ENCODE data around the gene GJA10.
"Not testable (repeated sequence)": the region's sequence is repeated elsewhere in the genome, so short reads cannot be mapped to it uniquely, and the experiment has no call there.

GJA10 gene

GRCh38 chr6:89890845-89891528 lies 3.3 kb upstream of the GJA10 start:
- not testable (repeated sequence) for H3K4me1 ChIP-seq (ENCODE audit: insufficient read depth, low read length); H3K9ac ChIP-seq (ENCODE audit: low read depth, low read length); H3K36me3 ChIP-seq (ENCODE audit: insufficient read depth, low read length); H3K9me3 ChIP-seq (ENCODE audit: control insufficient read depth, insufficient read depth, low read length)

- peaks cover 13% of the 10 kb centered on the region for H3K4me1 ChIP-seq (ENCODE audit: insufficient read depth, low read length)
- not testable (repeated sequence) for H3K36me3 ChIP-seq (ENCODE audit: insufficient read depth, low read length); H3K9me3 ChIP-seq (ENCODE audit: control insufficient read depth, insufficient read depth, low read length); H3K9ac ChIP-seq (ENCODE audit: low read depth, low read length)
Observed at GRCh38 chr6:89892577-89892976, 1.7 kb upstream of the GJA10 start.

- Histone ChIP-seq H3K4me1 (ENCODE audit: insufficient read depth, low read length) (peaks cover 13% of the 10 kb centered on the region), H3K9me3 (ENCODE audit: control insufficient read depth, insufficient read depth, low read length) (no peaks in the 10 kb centered on the region), H3K9ac (ENCODE audit: low read depth, low read length) (no peak overlapping the region), H3K36me3 (ENCODE audit: insufficient read depth, low read length) (no peaks in the 10 kb centered on the region)
Observed at GRCh38 chr6:89895276-89895874, 1.1 kb downstream of the GJA10 start.

GRCh38 chr6:89910001-89910901 lies 16.0 kb downstream of the GJA10 start:
- not testable (repeated sequence) for H3K9ac ChIP-seq (ENCODE audit: low read depth, low read length); H3K4me1 ChIP-seq (ENCODE audit: insufficient read depth, low read length); H3K36me3 ChIP-seq (ENCODE audit: insufficient read depth, low read length); H3K9me3 ChIP-seq (ENCODE audit: control insufficient read depth, insufficient read depth, low read length)

- Histone ChIP-seq H3K9me3 (ENCODE audit: control insufficient read depth, insufficient read depth, low read length) (no peaks in the 10 kb centered on the region; the same call in 1 of the 2 replicates), H3K36me3 (ENCODE audit: insufficient read depth, low read length) (no peaks in the 10 kb centered on the region), H3K4me1 (ENCODE audit: insufficient read depth, low read length) (peaks cover 3% of the 10 kb centered on the region; the same call in 1 of the 2 replicates), H3K9ac (ENCODE audit: low read depth, low read length) (peak overlapping the region; percentile 23; the same call in 1 of the 2 replicates)
Observed at GRCh38 chr6:89910902-89911240, 16.6 kb downstream of the GJA10 start.

GRCh38 chr6:89916136-89916920 lies 22.1 kb downstream of the GJA10 start:
- no peak overlapping the region for H3K9ac ChIP-seq (ENCODE audit: low read depth, low read length)
- no peaks in the 10 kb centered on the region; the same call in 1 of the 2 replicates for H3K4me1 ChIP-seq (ENCODE audit: insufficient read depth, low read length)
- no peaks in the 10 kb centered on the region for H3K9me3 ChIP-seq (ENCODE audit: control insufficient read depth, insufficient read depth, low read length)
- no peaks in the 10 kb centered on the region for H3K36me3 ChIP-seq (ENCODE audit: insufficient read depth, low read length)

- no peaks in the 10 kb centered on the region for H3K36me3 ChIP-seq (ENCODE audit: insufficient read depth, low read length)
- H3K9me3 ChIP-seq (ENCODE audit: control insufficient read depth, insufficient read depth, low read length): no peaks in the 10 kb centered on the region
Observed at GRCh38 chr6:89917216-89917615, 22.9 kb downstream of the GJA10 start.

GRCh38 chr6:89917801-89918366 lies 23.6 kb downstream of the GJA10 start:
- Histone ChIP-seq H3K9ac (ENCODE audit: low read depth, low read length) (no peak overlapping the region), H3K4me1 (ENCODE audit: insufficient read depth, low read length) (no peaks in the 10 kb centered on the region; the same call in 1 of the 2 replicates), H3K9me3 (ENCODE audit: control insufficient read depth, insufficient read depth, low read length) (no peaks in the 10 kb centered on the region), H3K36me3 (ENCODE audit: insufficient read depth, low read length) (no peaks in the 10 kb centered on the region)

More at GRCh38 chr6:89917216-89917615, 22.9 kb downstream of the GJA10 start:
- Histone ChIP-seq H3K4me1 (ENCODE audit: insufficient read depth, low read length) (no peaks in the 10 kb centered on the region; the same call in 1 of the 2 replicates), H3K9ac (ENCODE audit: low read depth, low read length) (no peak overlapping the region)

GRCh38 chr6:89921197-89921596 lies 26.9 kb downstream of the GJA10 start:
- H3K36me3 ChIP-seq (ENCODE audit: insufficient read depth, low read length): no peaks in the 10 kb centered on the region
- H3K4me1 ChIP-seq (ENCODE audit: insufficient read depth, low read length): no peaks in the 10 kb centered on the region; the same call in 1 of the 2 replicates
- H3K9ac ChIP-seq (ENCODE audit: low read depth, low read length): no peak overlapping the region
- H3K9me3 ChIP-seq (ENCODE audit: control insufficient read depth, insufficient read depth, low read length): no peaks in the 10 kb centered on the region

GRCh38 chr6:89921691-89922090 lies 27.4 kb downstream of the GJA10 start:
- H3K9me3 ChIP-seq (ENCODE audit: control insufficient read depth, insufficient read depth, low read length): no peaks in the 10 kb centered on the region
- H3K36me3 ChIP-seq (ENCODE audit: insufficient read depth, low read length): no peaks in the 10 kb centered on the region

GRCh38 chr6:89924231-89924630 lies 30.0 kb downstream of the GJA10 start:
- H3K4me1 ChIP-seq (ENCODE audit: insufficient read depth, low read length): no peaks in the 10 kb centered on the region
- H3K9ac ChIP-seq (ENCODE audit: low read depth, low read length): no peak overlapping the region
- no peaks in the 10 kb centered on the region for H3K36me3 ChIP-seq (ENCODE audit: insufficient read depth, low read length)
- no peaks in the 10 kb centered on the region for H3K9me3 ChIP-seq (ENCODE audit: control insufficient read depth, insufficient read depth, low read length)

More at GRCh38 chr6:89921691-89922090, 27.4 kb downstream of the GJA10 start:
- Histone ChIP-seq H3K9ac (ENCODE audit: low read depth, low read length) (no peak overlapping the region), H3K4me1 (ENCODE audit: insufficient read depth, low read length) (no peaks in the 10 kb centered on the region; the same call in 1 of the 2 replicates)

- Histone ChIP-seq H3K4me1 (ENCODE audit: insufficient read depth, low read length) (peaks cover 4% of the 10 kb centered on the region; the same call in 1 of the 2 replicates), H3K36me3 (ENCODE audit: insufficient read depth, low read length) (no peaks in the 10 kb centered on the region), H3K9ac (ENCODE audit: low read depth, low read length) (no peak overlapping the region), H3K9me3 (ENCODE audit: control insufficient read depth, insufficient read depth, low read length) (no peaks in the 10 kb centered on the region)
Observed at GRCh38 chr6:89925826-89926225, 31.6 kb downstream of the GJA10 start.

- Histone ChIP-seq H3K36me3 (ENCODE audit: insufficient read depth, low read length) (no peaks in the 10 kb centered on the region), H3K9ac (ENCODE audit: low read depth, low read length) (no peak overlapping the region), H3K9me3 (ENCODE audit: control insufficient read depth, insufficient read depth, low read length) (no peaks in the 10 kb centered on the region), H3K4me1 (ENCODE audit: insufficient read depth, low read length) (peaks cover 4% of the 10 kb centered on the region; the same call in 1 of the 2 replicates)
Observed at GRCh38 chr6:89927264-89927663, 33.0 kb downstream of the GJA10 start.
